K562 (cell line): ENCODE measurements around the gene MRPL10. TPM values are rescaled to one million over a fixed set of nuclear protein-coding genes. Genes with fewer than 3 reads are reported as not detected.

Experiments
- BMI1 ChIP-seq: fragments of 150-350 bp; IDR thresholded peaks from 2 replicates; pipeline ENCODE4 v1.6.1; 2014; ENCODE audit warnings: low read length
- BRD4 ChIP-seq: fragments of 200-600 bp; sonication (generic); IDR thresholded peaks from 2 replicates; pipeline ENCODE4 v1.6.1; 2017; ENCODE audit warnings: inconsistent platforms
- BRD9 ChIP-seq: fragments of 450-650 bp; IDR thresholded peaks from 2 replicates; pipeline ENCODE4 v1.6.1; 2018; ENCODE audit warnings: low read depth; ENCODE audit not compliant: partially characterized antibody
- CBX8 ChIP-seq: fragments of 200-600 bp; sonication (generic); IDR thresholded peaks from 2 replicates; pipeline ENCODE4 v1.6.1; 2012; ENCODE audit warnings: borderline replicate concordance, mixed run types, low read depth, mild to moderate bottlenecking, moderate library complexity, mixed read lengths, low read length, control low read depth, inconsistent platforms; ENCODE audit not compliant: poor library complexity, severe bottlenecking; ENCODE audit errors: extremely low read depth
- CCNT2 ChIP-seq: IDR thresholded peaks from 2 replicates; pipeline ENCODE4 v1.6.1; 2011; ENCODE audit warnings: borderline replicate concordance, low read depth, mild to moderate bottlenecking, moderate library complexity, mixed read lengths, low read length; ENCODE audit not compliant: insufficient read length; ENCODE audit errors: extremely low read depth
- EP400 ChIP-seq: fragments of 450-650 bp; IDR thresholded peaks from 2 replicates; pipeline ENCODE4 v1.6.1; 2017; ENCODE audit warnings: antibody characterized with exemption, mild to moderate bottlenecking, moderate library complexity
- GTF2A2 ChIP-seq: IDR thresholded peaks from 2 replicates; pipeline ENCODE4 v1.6.1; 2016; ENCODE audit warnings: mild to moderate bottlenecking, missing genetic modification characterization, missing compliant biosample characterization
- PCBP2 ChIP-seq: fragments of 200-400 bp; formaldehyde crosslinking; IDR thresholded peaks from 2 replicates; pipeline ENCODE4 v1.6.1; 2018; ENCODE audit warnings: low read length, low read depth, mild to moderate bottlenecking, moderate library complexity; ENCODE audit not compliant: poor library complexity, severe bottlenecking
- TSC22D4 ChIP-seq: fragments of 450-650 bp; IDR thresholded peaks from 2 replicates; pipeline ENCODE4 v1.6.1; 2016; ENCODE audit warnings: missing genetic modification characterization, missing biosample characterization, control low read depth
- ZNF311 ChIP-seq: fragments of 250-450 bp; sonication (Bioruptor Pico); IDR thresholded peaks from 2 replicates; pipeline ENCODE4 v1.4.0; 2020; ENCODE audit warnings: mild to moderate bottlenecking, moderate library complexity
- ZNF76 ChIP-seq: fragments of 250-450 bp; sonication (Bioruptor Pico); IDR thresholded peaks from 2 replicates; pipeline ENCODE4 v1.4.0; 2020; ENCODE audit warnings: mild to moderate bottlenecking, moderate library complexity, borderline replicate concordance
- polyA plus RNA-seq, 8 experiments: library from polyadenylated mRNA; depleted of rRNA in 4 of 8; stranded (reverse) in 5 of 8; unstranded in 3 of 8; fragments of >200 nt; fragmentation: Nextera tagmentation in 2 of 8; fragmentation: Illumina TruSeq in 1 of 8; extraction: Ambion mirVana in 2 of 8; extraction: Trizol in 1 of 8; gene quantifications; 2 replicates each; pipeline versions ENCODE4 v1.2.1 to v1.2.3, GENCODE V29; 2011 to 2014; ENCODE audit warnings: inconsistent platforms in 1 of 8, missing spikeins in 1 of 8
- total RNA-seq, 7 experiments: library from RNA; depleted of rRNA in 6 of 7; stranded (reverse); fragments of >200 nt in 6 of 7; fragmentation: Illumina TruSeq in 2 of 7; extraction: Trizol in 2 of 7; gene quantifications; 2 replicates each; pipeline versions ENCODE4 v1.2.1 to v1.2.3, GENCODE V29; 2011 to 2021; ENCODE audit warnings: low replicate concordance in 1 of 7
- TF ChIP-seq, protein P1 (sequence below): sonication (generic); formaldehyde crosslinking; IDR thresholded peaks from 2 replicates; pipeline ENCODE4 v1.8.0; 2022; ENCODE audit warnings: missing genetic modification reagents, mild to moderate bottlenecking, borderline replicate concordance
- TF ChIP-seq, protein P2 (sequence below): fragments of 250-450 bp; sonication (Bioruptor Pico); IDR thresholded peaks from 2 replicates; pipeline ENCODE4 v1.8.0; 2022; ENCODE audit warnings: inconsistent platforms
- TF ChIP-seq, protein P3 (sequence below): fragments of 250-450 bp; sonication (Bioruptor Pico); IDR thresholded peaks from 2 replicates; pipeline ENCODE4 v1.8.0; 2022; ENCODE audit warnings: inconsistent platforms, mild to moderate bottlenecking, moderate library complexity, borderline replicate concordance
- TF ChIP-seq, protein P4 (sequence below), 2 experiments: IDR thresholded peaks; 2 replicates each; pipeline ENCODE4 v1.6.1; 2012; ENCODE audit warnings: improper control_type of control experiment in 2 of 2, low read depth in 2 of 2, low read length in 2 of 2, borderline replicate concordance in 1 of 2
- TF ChIP-seq, protein P5 (sequence below): fragments of 450-650 bp; formaldehyde crosslinking; conservative IDR thresholded peaks from 2 replicates; pipeline ENCODE4 v1.4.0; 2022; ENCODE audit warnings: mild to moderate bottlenecking, missing genetic modification characterization
- TF ChIP-seq, protein P6 (sequence below): fragments of 450-650 bp; formaldehyde crosslinking; IDR thresholded peaks from 2 replicates; pipeline ENCODE4 v1.4.0; 2022; ENCODE audit warnings: missing genetic modification characterization

The MRPL10 gene
- total and polyA plus RNA-seq, 9 of the 15 experiments (the other 6 are each of a cell fraction or from before 2014, with no cell fraction given): 27.8 to 105 (median 67.3) TPM

DNA sequence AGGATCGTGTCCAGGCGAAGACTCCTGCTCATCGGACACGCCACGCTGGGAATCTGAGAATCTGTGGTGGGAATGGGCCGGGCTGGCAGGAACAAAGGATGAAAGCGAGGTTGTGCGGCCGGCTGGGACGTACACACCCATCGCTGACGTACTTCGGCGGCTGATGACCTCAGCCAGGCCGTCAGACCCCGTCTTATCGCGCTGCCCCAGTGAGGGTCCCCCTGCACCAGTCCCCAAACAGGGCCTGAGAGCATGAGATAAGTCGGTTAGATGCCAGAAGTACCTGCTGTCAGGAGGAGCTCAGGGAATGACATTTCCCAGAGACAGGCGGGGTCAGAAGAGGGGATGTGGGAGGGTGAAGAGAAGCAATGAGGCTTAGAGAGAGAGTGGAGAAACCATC, 35.6 kb upstream of the MRPL10 start (continued):
- TF ChIP-seq, protein P1, sequence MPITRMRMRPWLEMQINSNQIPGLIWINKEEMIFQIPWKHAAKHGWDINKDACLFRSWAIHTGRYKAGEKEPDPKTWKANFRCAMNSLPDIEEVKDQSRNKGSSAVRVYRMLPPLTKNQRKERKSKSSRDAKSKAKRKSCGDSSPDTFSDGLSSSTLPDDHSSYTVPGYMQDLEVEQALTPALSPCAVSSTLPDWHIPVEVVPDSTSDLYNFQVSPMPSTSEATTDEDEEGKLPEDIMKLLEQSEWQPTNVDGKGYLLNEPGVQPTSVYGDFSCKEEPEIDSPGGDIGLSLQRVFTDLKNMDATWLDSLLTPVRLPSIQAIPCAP (CRISPR knock-in tag): no peak
- TF ChIP-seq BRD4 (no peak), GTF2A2 (tag) (no peak), BMI1 (no peak), TSC22D4 (tag) (no peak), BRD9 (peak; percentile 70), EP400 (peak; percentile 83), CCNT2 (peak; percentile 100), ZNF311 (CRISPR knock-in tag) (peak; percentile 79), ZNF76 (CRISPR knock-in tag) (no peak), PCBP2 (no peak), CBX8 (no peak)
- TF ChIP-seq, protein P2, sequence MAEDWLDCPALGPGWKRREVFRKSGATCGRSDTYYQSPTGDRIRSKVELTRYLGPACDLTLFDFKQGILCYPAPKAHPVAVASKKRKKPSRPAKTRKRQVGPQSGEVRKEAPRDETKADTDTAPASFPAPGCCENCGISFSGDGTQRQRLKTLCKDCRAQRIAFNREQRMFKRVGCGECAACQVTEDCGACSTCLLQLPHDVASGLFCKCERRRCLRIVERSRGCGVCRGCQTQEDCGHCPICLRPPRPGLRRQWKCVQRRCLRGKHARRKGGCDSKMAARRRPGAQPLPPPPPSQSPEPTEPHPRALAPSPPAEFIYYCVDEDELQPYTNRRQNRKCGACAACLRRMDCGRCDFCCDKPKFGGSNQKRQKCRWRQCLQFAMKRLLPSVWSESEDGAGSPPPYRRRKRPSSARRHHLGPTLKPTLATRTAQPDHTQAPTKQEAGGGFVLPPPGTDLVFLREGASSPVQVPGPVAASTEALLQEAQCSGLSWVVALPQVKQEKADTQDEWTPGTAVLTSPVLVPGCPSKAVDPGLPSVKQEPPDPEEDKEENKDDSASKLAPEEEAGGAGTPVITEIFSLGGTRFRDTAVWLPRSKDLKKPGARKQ (CRISPR knock-in tag): no peak
- TF ChIP-seq, protein P3, sequence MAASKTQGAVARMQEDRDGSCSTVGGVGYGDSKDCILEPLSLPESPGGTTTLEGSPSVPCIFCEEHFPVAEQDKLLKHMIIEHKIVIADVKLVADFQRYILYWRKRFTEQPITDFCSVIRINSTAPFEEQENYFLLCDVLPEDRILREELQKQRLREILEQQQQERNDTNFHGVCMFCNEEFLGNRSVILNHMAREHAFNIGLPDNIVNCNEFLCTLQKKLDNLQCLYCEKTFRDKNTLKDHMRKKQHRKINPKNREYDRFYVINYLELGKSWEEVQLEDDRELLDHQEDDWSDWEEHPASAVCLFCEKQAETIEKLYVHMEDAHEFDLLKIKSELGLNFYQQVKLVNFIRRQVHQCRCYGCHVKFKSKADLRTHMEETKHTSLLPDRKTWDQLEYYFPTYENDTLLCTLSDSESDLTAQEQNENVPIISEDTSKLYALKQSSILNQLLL: no peak
- TF ChIP-seq, protein P4, sequence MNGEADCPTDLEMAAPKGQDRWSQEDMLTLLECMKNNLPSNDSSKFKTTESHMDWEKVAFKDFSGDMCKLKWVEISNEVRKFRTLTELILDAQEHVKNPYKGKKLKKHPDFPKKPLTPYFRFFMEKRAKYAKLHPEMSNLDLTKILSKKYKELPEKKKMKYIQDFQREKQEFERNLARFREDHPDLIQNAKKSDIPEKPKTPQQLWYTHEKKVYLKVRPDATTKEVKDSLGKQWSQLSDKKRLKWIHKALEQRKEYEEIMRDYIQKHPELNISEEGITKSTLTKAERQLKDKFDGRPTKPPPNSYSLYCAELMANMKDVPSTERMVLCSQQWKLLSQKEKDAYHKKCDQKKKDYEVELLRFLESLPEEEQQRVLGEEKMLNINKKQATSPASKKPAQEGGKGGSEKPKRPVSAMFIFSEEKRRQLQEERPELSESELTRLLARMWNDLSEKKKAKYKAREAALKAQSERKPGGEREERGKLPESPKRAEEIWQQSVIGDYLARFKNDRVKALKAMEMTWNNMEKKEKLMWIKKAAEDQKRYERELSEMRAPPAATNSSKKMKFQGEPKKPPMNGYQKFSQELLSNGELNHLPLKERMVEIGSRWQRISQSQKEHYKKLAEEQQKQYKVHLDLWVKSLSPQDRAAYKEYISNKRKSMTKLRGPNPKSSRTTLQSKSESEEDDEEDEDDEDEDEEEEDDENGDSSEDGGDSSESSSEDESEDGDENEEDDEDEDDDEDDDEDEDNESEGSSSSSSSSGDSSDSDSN (IDR thresholded peaks at IDR 0.05; ENCODE audit: borderline replicate concordance in 1 of 2, low read depth in 2 of 2, low read length in 2 of 2): no peak
- TF ChIP-seq, protein P5, sequence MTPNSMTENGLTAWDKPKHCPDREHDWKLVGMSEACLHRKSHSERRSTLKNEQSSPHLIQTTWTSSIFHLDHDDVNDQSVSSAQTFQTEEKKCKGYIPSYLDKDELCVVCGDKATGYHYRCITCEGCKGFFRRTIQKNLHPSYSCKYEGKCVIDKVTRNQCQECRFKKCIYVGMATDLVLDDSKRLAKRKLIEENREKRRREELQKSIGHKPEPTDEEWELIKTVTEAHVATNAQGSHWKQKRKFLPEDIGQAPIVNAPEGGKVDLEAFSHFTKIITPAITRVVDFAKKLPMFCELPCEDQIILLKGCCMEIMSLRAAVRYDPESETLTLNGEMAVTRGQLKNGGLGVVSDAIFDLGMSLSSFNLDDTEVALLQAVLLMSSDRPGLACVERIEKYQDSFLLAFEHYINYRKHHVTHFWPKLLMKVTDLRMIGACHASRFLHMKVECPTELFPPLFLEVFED: 0 out of 2 replicates have a peak, but pooled peaks have one; percentile 57
- TF ChIP-seq, protein P6, sequence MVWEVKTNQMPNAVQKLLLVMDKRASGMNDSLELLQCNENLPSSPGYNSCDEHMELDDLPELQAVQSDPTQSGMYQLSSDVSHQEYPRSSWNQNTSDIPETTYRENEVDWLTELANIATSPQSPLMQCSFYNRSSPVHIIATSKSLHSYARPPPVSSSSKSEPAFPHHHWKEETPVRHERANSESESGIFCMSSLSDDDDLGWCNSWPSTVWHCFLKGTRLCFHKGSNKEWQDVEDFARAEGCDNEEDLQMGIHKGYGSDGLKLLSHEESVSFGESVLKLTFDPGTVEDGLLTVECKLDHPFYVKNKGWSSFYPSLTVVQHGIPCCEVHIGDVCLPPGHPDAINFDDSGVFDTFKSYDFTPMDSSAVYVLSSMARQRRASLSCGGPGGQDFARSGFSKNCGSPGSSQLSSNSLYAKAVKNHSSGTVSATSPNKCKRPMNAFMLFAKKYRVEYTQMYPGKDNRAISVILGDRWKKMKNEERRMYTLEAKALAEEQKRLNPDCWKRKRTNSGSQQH (CRISPR knock-in tag): no peak
